Measurements from ENCODE around the gene DIS3L2.
"Not testable (repeated sequence)": the region's sequence is repeated elsewhere in the genome, so short reads cannot be mapped to it uniquely, and the experiment has no call there.

DIS3L2 gene

DNA sequence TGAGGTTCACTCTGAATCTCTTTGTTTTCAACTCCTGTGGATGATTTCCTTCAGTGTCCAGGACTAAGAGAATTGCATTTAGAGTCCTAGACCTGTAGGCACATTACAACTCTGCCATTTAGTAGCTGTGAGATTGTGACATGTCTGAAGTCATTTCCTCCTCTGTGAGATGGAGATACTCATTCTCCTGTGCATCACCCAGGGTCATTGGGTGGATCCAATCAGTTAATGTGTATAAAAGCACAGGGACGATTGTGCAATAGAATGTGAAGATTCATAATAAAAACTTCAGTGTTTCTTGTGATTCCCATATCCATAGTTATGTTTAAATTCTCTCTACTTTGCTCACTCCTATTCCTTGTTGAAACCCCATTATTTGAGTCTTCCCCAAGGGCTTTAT lies 113.6 kb downstream of the DIS3L2 start:
- DNase-seq = peak; percentile 44 to 64

DNA sequence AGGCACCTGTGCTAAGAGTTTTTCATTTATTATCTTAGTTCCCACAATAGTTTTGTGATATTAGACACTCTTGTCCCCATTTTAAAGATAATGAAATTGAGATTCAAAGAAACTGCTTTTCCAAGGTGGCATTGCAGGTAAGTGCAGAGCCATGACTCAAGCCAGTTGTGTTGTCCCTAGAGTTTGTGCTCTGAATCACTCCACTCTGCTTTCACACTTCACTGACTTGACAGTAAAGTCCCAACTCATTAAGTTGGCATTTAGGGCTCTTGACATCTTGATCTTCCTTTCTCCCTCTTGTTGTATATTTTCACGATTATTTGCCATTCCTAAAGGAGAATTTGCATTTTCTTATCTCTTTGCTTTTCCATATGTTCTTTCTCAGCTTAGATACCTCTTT lies 114.3 kb downstream of the DIS3L2 start:
- DNase-seq = no peak

DNA sequence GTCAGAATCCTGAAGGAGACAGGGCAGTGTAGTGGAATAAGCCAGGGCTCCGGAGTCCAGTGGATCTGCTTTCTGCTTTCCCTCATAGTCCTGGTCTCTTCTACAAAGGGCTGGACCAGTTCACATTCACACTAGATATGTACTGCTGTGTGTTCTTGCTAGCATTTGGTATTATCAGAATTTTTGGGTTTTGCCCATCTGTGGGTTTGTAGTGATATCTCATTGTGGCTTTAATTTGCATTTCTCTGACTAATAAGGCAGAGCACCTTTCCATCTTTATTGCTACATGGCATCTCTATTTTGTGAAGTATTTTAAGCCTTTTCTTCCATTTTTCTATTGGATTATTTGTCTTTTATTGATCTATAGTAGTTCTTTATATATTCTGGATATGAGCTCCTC lies 114.8 kb downstream of the DIS3L2 start:
- no peak for DNase-seq

DNA sequence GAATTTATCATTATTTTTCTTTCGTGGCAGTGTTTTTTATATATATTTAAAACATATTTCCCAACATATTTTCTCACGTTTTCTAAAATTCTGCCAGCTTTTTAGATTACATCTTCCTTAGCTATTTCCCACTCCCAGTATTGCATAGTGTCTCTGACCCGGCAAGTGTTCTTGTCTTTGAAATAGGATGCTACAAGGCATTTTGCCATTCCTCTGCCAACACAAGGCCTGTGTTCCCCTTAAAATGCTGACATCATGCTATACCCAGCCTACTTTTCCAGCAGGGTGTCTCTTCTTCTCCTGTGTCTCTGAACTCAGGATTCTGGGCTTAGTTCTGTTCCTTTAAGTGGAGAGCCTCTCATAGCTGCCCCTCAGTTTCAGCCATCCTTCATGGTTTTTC lies 115.2 kb downstream of the DIS3L2 start:
- no peak for DNase-seq

DNA sequence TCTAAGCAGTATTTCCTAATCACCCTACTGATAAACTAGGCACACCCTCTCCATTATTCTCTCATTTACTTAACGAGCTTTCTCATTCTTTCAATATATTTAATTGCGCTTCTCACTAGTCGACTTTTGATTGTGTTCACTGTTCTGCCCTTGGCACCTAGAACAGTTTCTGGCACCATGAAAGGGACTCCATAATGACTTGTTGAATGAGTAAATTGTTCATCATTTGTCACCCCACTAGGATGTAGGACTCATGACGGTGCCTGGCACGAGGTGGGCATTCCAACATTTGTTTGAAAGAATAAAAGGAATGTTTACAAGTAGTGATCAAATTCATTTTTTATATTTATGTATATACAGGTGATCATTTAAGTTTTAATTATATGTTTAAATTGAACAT lies 123.7 kb downstream of the DIS3L2 start:
- no peak for DNase-seq

DNA sequence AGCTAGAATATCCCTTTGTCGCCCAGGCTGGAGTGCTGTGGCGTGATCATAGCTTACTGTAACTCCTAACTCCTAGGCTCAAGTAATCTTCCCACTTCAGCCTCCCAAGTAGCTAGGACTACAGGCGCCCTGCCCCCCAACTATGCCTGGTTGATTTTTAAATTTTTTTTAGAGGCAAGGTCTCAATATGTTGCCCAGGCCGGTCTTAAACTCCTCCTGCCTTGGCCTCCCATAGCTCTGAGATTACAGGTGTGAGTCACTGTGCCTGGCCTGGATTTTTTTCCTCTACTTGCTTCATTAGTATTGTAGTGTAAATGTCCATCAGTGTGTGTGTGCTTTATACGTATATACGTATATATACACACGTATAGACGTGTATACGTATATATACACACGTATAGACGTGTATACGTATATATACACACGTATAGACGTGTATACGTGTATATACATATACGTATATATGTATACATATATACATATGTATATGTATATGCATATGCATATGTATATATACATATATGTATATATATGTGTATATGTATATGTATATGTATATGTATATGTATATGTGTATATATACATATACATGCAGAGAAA lies 124.4 kb downstream of the DIS3L2 start:
- DNase-seq = no peak

DNA sequence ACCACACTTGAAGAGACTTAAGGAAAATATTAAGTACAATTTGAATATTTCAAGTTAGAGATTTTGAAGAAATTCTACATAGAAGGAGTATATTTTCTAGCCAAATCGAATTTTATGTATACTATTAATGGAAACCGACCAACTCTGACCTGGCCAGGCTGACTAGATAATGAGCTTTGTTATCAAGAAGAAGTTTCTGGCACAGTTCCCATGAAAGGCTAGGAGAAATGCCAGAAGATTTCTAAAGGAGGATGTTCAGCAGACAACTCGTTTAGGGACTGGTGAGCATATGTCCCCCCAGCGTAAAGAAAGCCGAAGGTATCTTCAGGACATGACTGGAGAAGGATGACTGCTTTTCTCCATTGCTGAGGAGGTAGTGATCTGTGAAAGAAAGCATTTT lies 127.3 kb downstream of the DIS3L2 start:
- DNase-seq = no peak

DNA sequence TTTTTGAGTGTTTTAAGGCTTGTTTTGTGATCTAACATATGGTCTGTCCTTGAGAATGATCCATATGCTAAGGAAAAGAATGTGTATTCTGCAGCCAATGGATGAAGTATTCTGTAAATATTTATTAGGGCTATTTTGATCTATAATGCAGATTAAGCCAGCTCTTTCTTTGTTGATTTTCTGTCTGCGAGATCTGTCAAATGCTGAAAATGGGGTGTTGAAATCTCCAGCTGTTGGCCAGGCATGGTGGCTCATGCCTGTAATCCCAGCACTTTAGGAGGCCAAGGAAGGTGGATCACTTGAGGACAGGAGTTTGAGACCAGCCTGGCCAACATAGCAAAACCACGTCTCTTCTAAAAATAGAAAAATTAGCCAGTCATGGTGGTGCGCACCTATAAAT lies 132.7 kb downstream of the DIS3L2 start:
- no peak for DNase-seq

DNA sequence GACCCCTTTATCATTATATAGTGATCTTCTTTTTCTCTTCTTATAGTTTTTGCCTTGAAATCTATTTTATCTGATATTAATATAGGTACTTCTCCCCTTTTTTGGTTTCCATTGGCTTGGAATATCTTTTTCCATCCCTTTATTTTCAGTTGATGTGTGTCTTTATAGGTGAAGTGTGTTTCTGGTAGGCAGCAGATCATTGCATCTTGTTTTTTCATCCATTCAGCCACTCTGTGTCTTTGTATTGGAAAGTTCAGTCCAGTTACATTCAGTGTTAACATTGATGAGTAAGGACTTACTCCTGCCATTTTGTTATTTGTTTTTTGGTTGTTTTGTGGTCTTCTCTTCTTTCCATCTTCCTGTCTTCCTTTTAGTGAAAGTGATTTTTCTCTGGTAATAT lies 133.4 kb downstream of the DIS3L2 start:
- no peak for DNase-seq

DNA sequence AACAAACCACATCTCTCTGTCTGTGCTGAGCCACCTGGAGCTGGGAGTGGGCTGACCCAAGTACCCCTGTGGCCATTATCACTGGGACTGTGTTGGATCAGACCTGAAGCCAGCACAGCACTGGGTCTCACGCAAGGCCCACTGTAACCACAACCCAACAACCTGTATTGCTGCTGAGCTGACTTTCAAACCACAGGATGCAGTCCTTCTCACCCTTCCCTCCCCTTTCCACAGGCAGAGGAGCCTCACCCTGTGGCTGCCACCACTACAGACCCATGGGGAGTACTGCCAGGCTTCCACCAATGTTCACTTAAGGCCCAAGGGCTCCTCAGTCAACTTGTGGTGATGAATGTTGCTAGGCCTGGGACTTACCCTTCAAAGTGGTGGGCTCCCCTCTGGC lies 135.7 kb downstream of the DIS3L2 start:
- DNase-seq = no peak

DNA sequence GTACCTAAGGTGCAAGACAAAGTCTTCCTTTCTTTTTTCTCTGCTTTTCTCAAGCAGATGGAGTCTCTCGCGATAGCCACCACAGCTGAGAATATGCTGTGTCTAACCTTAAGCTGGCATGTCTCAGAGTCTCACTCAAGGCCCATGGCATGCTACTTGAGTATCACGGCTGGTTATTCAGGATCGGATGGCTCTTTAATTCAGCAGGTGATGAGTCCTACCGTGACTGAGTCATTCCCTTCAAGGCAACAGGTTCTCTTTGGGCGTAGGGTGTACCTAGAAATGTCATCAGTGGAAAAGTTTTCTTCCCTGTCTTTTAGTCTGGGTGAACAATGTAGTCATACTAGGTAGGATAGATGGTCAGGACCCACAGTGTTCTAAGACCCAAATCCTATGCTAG lies 136.2 kb downstream of the DIS3L2 start:
- no peak for DNase-seq

DNA sequence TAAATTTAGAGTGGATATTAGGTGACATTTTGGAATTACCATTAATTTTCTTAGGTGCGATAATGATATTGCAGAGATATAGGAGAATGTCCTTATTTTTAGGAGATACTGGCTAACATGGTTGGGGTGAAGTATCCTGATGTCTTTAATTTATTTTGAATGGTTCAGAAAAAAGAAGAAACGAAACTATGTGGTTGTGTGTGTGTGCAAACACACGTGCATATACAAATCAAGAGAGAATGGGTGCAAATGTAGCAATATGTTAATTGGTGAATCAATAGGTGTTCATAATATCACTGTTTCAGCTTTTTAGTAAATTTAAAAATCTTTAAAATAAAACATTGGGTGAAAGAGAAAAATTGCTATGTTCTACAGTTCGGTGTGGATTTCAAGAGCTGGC lies 140.9 kb downstream of the DIS3L2 start:
- no peak for DNase-seq

DNA sequence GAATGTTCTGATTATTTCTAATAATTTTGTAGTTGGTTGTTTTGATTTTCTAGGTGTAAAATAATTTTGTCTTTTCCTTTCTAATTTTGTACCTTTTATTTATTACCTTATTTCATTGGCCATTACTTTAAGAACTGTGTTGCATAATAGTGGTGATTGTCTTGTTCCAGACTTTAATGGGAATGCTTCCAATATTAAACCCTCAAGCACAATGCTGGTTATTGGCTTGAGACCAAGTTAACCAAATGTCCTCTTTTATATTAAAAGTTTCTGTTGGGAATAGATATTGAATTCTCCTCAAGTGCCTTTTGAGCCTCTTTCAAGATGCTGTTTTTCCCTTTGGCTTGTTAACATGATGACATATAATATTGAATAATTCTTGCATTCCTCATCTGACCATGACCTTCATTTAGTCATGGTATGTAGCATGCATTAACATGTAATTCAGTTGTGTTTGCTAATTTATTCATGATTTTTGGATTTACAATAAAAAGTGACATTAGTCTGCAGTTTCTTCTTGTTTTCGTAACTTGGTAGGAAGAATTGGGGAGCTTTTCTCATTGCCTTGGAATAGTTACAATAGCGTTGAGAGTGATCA lies 141.7 kb downstream of the DIS3L2 start:
- DNase-seq = no peak

DNA sequence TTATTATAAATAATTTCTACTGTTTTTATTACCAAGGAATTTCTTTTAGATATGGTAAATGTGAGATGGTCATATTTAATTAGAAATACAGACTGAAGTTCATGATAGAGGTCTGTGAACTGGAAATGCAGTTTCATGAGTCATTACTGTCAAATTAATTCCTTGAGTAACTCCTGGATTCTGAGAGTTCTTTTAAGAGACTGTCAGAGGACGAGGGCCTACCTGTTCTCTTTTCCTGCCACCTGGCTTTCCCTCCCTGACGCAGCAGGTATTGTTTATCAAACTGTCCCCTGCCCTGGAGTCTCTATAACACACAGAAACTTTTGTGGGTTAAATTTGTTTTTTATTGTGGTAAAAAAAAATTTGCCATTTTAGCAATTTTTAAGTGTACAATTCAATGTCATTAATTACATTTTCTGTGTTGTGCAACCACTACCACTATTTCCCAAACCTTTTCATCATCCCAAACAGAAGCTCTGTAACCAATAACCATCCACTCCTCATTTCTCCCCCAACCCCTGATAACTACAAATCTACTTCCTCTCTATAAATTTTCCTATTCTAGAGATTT lies 142.6 kb downstream of the DIS3L2 start:
- DNase-seq = peak in 1 of 2 experiments; percentile 11

DNA sequence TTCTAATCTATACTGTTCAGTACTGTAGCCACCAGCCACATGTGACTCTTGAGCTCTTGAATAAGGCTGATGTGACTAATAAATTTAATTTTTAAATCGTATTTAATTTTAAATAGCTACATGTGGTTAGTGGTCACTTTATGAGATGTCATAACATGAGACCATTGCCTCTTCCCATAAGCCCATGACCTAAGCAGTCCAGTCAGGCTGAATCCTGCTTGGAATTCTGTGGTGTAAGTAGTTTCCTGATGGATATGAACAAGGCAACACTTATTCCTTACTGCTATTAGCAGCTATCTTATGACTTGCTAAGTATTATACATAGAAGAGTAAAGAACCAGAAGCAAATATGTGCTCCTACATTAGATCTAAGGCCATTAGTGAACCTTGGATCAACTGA lies 150.0 kb downstream of the DIS3L2 start:
- DNase-seq = no peak

DNA sequence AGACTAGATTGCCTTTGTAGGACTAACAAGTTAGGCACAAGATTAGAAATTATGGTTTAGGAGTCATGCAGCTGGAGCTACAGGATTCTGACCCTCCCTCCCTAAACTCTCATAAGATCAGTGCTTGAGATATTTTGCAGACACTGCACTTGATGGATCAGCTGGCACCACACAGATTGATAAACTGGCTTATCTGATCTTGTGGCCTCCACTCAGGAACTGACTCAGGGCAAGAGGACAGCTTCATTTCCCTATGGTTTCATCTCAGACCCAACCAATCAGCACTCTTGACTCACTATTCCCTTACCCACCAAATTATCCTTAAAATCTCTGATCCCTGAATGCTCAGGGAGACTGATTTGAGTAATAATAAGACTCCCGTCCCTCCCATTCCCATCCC lies 152.3 kb downstream of the DIS3L2 start:
- DNase-seq = no peak

DNA sequence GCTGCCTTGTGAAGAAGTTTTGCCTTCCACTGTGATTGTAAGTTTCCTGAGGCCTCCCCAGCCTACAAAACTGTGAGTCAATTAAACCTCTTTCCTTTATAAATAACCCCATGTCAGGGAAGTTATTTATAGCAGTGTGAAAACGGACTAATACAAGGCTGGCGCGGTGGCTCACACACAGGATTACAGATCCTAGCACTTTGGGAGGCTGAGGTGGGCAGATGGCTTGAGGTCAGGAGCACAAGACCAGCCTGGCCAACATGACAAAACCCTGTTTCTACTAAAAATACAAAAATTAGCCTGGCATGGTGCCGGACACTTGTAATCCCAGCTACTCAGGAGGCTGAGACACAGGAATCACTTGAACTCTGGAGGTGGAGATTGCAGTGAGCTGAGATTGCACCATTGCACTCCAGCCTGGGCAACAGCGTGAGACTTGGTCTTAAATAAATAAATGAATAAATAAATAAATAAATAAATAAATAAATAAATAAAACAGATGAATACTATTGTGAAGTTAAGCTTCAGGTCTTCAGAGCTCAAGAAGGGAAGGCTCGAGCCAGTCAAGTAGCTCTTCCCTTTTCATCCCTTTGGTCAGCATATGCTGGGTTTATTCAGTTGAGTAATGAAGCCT lies 154.3 kb downstream of the DIS3L2 start:
- DNase-seq = not testable (repeated sequence)

DNA sequence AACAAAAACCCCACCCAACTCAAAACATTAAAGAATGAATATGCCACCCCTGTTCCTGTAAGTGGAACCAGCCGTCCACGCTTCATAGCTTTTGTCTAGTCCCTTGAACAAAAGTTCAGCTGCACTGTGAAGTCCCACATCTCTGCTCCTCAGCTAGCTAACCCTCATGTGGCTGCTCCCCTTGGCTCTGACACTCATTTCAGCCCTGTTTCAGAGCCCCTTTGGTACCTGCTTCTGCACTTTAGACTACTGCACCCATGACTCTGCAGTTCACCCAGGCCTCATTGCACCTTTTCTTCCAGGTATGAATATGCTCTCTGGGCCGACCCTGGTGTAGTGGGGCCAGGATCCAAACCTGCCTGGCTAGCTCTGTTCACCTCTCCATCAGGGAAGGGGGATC lies 155.3 kb downstream of the DIS3L2 start:
- no peak for DNase-seq

DNA sequence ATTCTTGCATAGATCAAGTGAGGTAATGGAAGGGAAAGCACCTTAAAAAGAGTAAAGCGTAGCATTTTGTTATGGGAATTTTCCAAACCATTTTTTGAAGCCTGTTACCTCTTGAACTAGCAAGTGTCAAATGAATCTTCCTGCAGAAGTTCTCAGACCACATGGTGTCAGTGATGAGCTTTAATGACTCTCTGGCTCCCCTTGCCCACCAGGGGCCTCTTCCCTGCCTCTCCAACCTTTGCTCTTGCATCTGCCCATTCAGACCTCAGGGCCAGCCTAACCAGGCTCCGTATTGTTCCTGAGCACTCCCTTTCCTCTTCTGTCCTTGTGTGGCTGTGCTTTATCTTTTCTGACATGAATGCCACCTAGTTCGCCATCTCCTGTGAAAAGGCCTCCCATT lies 155.9 kb downstream of the DIS3L2 start:
- no peak for DNase-seq

DNA sequence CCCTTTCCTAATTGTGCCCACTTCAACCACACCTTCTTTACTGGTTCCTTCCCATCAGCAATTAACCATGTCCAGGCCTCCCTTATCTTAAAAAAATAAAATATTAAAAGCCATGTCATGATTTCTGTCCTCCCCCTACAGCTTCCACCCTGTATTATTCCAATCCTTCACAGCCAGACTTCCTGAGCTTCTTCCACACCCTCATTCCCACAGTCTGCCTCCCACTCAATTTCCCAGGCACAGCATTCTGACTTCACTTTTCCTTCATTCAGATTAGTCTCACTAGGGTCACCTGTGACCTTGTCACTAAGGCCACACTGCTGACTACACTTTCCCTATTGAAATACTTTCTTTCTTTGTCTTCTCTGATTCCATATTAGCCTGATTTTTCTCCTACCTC lies 159.4 kb downstream of the DIS3L2 start:
- no peak for DNase-seq

DNA sequence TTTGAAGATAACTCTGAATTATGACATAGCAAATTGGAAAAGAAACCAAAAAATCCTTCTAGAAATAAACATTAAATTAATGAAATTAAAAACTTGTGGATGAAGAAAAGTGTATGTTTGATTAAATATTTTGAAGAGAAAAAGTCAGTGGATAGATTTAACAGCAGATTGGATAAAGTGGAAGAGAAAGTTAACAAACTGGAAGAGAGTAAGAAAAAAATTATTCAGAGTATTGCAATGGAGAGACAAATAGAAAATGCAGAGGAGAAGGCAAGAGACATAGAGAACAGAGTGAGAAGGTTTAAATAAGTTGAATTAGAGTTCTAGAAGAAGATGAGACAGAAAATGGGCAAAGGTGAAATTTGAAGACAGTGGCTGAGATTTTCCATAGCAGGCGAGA lies 162.8 kb downstream of the DIS3L2 start:
- DNase-seq = no peak

DNA sequence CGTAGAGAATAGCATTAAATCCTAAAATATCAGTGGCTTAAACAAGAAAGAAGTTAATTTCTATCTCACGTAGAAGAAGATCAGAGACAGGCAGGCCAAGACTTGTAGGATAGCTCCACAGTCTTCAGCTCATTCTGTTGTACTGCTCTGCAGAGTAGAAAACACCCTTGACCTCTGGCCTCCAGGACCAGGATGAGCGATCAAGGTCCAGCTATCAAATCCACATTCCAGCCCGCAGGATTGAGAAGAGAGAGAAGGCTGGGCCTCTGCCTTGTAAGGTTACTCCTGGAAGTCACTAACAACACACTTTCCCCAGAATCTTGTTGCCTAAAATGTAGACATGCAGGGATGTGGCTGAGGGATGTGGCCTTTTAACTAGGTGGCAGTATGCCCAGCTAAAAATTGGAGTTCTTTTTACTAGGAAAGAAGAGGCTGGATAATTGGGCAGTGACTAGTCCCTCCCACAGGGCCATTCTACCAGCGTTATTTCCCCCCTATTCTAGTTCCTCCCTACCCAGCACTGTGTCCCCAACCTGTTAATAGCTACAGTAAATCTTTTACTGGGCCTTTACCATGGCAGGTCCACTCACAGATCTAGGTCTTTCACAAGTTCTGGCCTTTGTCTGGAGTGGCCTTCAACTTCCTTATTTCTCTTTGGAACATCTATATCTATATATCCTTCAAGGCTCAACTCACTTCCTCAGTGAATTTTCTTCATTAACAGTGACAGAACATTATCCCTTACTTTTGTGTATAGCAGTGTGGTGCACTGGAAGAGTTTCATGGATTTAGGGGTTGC lies 165.0 kb downstream of the DIS3L2 start:
- DNase-seq = peak; percentile 5 to 37

DNA sequence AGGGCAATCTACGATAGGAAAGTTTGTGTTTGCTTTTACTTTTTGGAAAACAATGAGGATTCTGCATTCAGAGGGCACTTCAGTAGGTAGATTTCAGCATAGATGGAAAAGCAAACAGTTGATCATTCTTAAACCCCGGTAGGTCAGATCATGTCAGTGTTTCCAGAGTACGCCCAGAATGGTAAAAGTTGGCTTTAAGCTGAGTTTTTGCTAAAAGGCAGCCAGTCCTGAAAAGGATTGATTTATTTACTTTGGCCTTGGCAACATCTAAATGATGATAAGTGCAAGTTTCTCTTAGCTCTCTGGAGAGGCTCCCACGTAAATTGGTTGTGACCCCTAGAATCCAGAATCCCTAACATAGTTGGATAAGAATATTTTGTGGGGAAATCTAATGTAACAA lies 168.0 kb downstream of the DIS3L2 start:
- DNase-seq = no peak

DNA sequence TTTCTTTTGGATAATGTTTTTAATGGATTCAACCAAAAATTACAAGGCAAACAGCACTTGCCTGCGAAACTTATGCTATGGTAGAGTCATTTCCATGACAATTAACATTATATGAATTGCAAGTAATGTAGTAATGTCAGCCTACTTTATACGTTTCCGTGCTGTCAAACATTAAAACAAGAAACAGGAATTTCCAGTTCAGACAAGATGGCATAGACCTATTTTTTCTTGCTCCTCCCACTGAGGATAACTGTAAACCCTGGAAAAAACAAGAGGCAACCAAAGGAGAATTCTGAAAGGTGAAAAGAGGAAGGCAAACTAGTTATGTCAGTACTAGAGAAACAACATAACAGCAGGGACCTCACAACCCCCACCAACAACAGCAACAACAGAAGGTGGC lies 170.7 kb downstream of the DIS3L2 start:
- no peak for DNase-seq

Measured in AML-193 (cell line).